ENCODE results near the gene ARL8A. TPM values are rescaled to one million over a fixed set of nuclear protein-coding genes. Genes with fewer than 3 reads are reported as not detected.
"Not testable (repeated sequence)": the region's sequence is repeated elsewhere in the genome, so short reads cannot be mapped to it uniquely, and the experiment has no call there.

Gene ARL8A
- total RNA-seq, 1 donor from 2014 or later, result 74.5 TPM

DNA sequence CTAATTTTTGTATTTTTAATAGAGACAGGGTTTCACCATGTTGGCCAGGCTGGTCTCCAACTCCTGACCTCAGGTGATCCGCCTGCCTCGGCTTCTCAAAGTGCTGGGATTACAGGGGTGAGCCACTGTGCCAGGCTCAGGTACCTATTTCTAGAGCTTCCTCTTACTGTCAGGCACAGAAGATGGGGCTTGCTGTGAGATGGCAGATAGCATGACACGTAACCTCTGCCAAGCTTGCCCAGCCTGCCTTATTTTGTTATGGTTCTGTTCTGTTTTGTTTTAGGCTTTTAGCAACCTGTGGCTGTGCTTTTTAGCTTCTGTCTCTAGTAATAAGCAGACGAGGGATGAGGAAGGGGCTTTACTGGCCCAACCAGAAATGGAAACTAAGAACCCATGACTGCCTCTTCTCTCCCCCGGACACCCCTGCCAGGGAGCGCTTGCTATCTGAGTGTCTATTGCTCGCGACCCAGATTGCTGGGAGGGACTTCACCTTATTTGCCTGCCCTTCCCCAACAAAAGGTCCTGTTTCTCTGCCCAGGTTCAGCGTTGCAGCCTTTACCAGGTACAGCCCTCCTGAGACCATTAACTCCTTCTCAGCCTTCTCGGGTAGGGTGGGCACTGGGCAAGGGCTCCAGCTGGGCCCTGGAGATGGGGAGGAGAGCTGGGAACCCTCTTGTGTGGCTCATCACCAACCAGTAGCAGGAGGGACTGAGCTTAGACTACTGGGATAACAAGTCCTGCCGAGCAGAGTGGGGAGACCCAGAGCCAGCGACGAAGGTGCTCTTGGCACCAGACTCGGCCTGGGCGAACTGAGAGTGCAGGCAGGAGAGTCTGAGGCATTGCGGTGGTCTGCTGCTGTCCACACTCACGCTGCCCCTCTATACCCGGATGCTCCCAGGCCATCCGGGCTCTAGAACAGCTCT is 35.6 kb upstream of the ARL8A start:
- intact Hi-C loops (cut with DNase I), result no loop called here
- no peak for DNase-seq (ENCODE audit: low spot score)

- no peak for DNase-seq (ENCODE audit: low spot score)
- intact Hi-C loops (cut with DNase I), result no loop called here
Measured at GRCh38 chr1:202176949-202177927, 32.7 kb upstream of the ARL8A start.

DNA sequence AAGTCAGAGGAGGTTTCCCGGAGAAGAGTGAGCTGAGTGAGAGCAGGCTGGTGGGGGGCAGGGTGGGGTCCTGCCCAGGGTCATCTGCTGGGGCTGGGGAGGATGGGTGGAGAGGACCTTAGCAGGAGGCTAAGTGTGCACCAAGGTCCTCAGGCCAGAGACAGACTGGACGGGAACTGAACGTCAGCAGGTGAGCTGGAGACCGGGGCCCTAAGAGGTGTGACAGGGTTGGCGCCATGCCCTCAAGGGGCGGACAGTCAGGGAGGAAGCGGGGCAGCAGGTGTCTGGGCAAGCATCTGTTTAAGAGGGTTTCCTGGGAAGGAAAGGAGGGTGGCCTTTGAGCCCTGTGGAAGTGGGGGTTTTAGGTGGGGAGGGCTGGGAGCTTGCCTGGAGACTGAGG is 29.5 kb upstream of the ARL8A start:
- DNase-seq (ENCODE audit: low spot score), result no peak
- intact Hi-C loops (cut with DNase I), result no loop called here

DNA sequence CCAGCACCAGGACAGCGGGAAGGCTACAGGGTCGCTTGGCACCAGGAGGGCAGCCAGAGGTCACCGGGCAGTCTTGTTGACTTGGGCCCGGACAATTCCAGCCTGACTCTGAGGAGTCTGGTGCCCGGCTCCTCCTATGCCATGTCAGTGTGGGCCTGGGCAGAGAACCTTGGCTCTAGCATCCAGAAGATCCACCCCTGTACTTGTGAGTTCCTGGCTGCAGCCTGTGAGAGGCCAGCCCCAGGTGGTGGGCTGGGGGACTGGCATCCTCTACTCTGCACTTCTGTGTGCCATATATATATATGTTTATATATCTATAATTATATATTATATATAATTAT is 27.4 kb upstream of the ARL8A start:
- no peak for DNase-seq (ENCODE audit: low spot score)
- intact Hi-C loops (cut with DNase I), result no loop called here

GRCh38 chr1:202171292-202172014 is 26.9 kb upstream of the ARL8A start:
- intact Hi-C loops (cut with DNase I), result no loop called here
- no peak for DNase-seq (ENCODE audit: low spot score)

DNA sequence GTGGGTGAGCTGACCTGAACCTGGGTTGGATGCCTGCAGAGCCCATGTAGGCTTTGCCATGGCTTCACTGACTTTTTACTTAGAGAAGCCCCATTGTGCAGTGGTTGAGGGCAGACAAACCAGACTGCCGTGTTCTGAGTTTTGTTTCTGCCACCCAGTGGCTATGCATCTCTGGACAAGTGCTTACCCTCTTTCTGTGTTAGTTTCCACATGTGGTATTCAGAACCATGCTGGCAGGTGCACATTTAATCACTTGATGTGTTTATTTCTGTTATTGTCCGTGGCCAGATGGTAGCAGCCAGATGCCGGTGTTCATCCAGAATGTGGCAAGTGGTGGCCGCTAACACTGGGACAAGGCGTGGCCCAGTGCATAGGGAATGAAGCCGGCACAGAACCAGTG is 26.2 kb upstream of the ARL8A start:
- intact Hi-C loops (cut with DNase I), result no loop called here

GRCh38 chr1:202168861-202169260 is 24.3 kb upstream of the ARL8A start:
- no peak for DNase-seq (ENCODE audit: low spot score)
- intact Hi-C loops (cut with DNase I), result no loop called here

More for the DNA sequence above, 26.2 kb upstream of the ARL8A start:
- no peak for DNase-seq (ENCODE audit: low spot score)

DNA sequence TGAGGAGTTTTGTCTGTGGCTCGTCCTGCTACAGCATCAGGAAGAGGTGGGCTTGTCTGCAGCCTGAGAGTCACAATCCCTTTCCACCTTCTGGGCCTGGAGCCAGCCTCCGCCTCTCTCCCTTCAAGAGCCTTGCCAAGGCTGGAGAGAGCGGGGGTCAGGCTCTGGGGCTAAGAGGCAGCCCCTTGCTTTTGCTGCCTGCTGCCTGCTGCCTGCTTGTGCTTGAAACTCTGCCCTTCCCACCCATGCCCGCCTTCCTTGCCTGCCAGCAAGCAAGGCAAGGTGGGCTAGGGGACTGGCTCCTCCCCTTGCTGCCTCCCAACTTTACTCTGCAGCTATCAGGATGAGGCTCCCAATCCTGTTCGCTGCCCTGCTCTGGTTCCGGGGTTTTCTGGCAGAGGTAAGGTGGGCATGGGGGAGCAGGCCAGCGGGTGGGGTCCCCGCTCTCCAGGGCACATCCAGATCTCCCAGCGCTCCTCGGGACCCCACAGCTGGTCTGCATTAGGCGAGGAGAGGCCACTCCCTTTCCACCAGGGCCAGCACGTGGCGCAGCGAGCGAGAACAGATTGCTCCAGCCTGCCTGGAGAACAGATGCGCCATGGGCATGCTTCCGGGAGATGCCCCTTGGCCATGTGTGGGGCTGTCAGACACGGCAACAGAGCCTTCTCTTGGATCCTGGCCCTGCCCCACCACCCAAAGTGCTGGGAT is 23.3 kb upstream of the ARL8A start:
- intact Hi-C loops (cut with DNase I), result no loop called here
- DNase-seq (ENCODE audit: low spot score), result no peak

DNA sequence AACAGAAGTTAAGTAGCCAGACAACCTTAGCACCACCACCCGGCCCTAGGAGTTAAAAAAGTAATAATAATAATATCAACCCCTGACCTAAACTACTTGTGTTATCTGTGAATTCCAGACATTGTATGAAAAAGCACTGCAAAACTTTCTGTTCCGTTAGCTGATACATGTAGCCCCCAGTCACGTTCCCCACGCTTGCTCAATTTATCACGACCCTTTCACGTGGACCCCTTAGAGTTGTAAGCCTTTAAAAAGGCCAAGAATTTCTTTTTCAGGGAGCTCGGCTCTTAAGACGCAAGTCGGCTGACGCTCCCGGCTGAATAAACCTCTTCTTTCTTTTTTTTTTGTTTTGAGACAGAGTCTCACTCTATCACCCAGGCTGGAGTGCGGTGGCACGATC is 22.5 kb upstream of the ARL8A start:
- DNase-seq (ENCODE audit: low spot score); intact Hi-C loops (cut with DNase I): not testable (repeated sequence)

GRCh38 chr1:202165942-202166843 is 21.7 kb upstream of the ARL8A start:
- no peak for DNase-seq (ENCODE audit: low spot score)
- intact Hi-C loops (cut with DNase I), result no loop called here

- intact Hi-C loops (cut with DNase I), result no loop called here
- no peak for DNase-seq (ENCODE audit: low spot score)
Measured at GRCh38 chr1:202165267-202165941, 20.9 kb upstream of the ARL8A start.

DNA sequence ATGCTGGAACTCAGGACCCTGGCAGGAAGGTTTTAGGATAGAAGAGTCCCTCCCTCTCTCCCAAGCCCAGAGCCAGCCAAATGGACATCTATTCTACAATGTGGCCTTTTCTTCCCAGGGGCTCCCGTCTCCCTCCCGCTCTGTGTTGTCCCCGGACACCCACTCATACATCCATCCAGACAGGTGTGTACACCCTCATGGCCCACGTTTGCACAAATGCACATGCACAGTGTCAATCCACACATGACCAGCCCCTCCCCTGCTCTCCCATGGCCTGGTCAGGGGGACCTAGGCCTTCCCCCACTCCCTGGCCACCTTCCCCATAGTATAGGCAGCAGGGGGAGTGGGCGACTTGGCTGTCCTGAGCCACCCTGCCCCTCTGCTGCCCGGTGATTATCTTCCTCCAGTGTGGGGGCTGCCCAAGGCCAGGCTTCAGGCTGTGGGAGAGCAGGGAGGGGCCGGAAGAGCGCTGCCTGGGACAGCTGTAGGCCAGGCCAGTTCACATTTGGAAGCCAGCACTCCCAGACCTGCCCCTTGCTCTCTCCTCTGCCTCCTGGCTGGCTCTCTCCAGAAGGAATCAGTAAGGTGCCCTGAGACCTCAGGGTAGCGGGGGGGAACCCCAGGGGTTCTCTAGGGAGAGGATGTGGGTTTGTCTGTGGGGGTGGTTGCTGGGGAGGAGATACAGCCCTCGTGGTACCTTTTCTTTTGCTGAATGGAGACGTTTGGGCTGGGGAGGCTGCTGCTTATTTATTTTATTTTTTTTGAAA is 19.9 kb upstream of the ARL8A start:
- intact Hi-C loops (cut with DNase I), result no loop called here
- DNase-seq (ENCODE audit: low spot score), result no peak

GRCh38 chr1:202163281-202164270 is 19.0 kb upstream of the ARL8A start:
- intact Hi-C loops (cut with DNase I), result no loop called here
- DNase-seq (ENCODE audit: low spot score), result no peak

DNA sequence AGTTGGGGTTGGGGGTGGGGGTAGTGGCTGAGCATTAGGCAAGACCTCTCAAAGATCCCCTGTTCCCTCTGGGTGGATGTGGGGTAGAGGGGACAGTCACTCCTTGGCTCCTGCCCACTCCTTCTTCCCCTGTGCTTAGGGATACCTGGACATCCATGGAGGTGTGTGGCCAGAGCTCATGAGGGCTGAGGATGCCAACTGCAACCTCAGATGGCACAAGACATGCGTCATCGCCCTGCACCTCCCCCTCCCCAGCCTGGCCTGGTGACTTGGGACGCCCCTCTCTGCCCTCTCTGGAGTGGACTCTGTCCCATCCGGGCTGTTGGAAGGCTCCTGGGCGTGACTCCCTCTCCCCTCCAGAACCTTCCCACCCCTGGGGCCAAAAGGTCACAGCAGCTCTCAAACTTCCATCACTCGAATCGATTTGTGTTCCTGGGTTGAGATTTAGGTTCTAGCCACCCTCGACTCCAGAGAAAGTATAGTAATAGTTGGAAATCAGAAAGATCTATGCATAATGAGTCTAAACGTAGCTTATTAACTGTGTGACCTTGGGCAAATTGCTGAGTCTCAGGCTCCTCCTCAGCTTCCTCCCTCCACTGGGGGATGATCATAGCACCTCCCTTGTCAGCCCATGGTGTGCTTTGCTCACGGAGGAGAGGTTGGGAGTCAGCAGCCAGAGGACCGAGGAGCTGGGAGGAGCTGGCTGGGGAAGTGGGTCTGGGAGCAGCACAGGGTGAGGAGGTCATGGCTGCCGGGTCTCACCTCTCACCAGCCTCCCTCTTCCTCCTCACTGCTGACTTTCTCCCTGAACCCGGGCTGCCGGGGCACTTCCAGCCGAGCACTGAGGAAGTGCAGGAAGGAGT is 18.1 kb upstream of the ARL8A start:
- no peak for DNase-seq (ENCODE audit: low spot score)
- intact Hi-C loops (cut with DNase I), result no loop called here

DNA sequence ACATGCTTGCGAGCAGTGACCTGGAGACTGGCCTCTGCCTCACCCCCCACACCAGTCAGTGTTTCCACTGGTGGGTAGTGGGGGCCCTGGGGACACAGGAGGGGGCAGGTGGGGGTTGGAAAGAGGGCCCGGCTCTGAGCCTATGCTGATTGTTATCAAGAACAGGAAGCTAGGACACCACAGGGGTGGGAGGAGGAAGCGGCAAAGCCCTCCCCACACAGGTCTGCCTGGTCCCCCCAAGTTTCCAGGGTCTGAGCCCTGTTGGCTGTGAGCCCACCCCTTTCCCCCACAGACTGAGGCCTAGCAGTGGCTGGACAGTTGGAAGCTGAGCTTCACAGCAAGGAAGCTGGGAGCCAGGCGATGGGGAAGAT is 17.5 kb upstream of the ARL8A start:
- intact Hi-C loops (cut with DNase I), result no loop called here
- DNase-seq (ENCODE audit: low spot score), result no peak

Data from cardiac septum (tissue), 1 donor.